K562 (cell line): ENCODE data around the gene SBNO1.
"Not testable (repeated sequence)": the region's sequence is repeated elsewhere in the genome, so short reads cannot be mapped to it uniquely, and the experiment has no call there.

ENCODE experiments used
- EZH2 ChIP-seq: IDR thresholded peaks from 2 replicates; pipeline ENCODE4 v1.6.1; 2012; ENCODE audit warnings: low read depth, mild to moderate bottlenecking, inconsistent platforms, low read length, borderline replicate concordance
- HNRNPL ChIP-seq: fragments of 200-400 bp; formaldehyde crosslinking; IDR thresholded peaks from 2 replicates; pipeline ENCODE4 v1.6.1; 2017; ENCODE audit warnings: low read depth, mild to moderate bottlenecking, low read length
- NR2C2 ChIP-seq, 2 experiments: fragments of 200-800 bp in 1 of 2; sonication (Bioruptor generic) in 1 of 2; sonication (generic) in 1 of 2; formaldehyde crosslinking in 1 of 2; IDR thresholded peaks; 2 replicates each; pipeline versions ENCODE4 v1.6.1 to v1.8.0; 2016 to 2022; ENCODE audit warnings: mild to moderate bottlenecking in 1 of 2, missing compliant biosample characterization in 1 of 2, missing genetic modification characterization in 1 of 2, missing genetic modification reagents in 1 of 2
- RAD21 ChIP-seq, 2 experiments: fragments of 250-450 bp in 1 of 2; fragments of 450-650 bp in 1 of 2; sonication (Bioruptor Pico) in 1 of 2; formaldehyde crosslinking in 1 of 2; IDR thresholded peaks in 1 of 2; conservative IDR thresholded peaks in 1 of 2; 2 replicates each; pipeline versions ENCODE4 v1.4.0 to v1.8.0; 2020 to 2022; ENCODE audit warnings: mild to moderate bottlenecking in 2 of 2, moderate library complexity in 1 of 2
- RBBP5 ChIP-seq: fragments of 200-600 bp; sonication (generic); IDR thresholded peaks from 2 replicates; pipeline ENCODE4 v1.6.1; 2012; ENCODE audit warnings: borderline replicate concordance, mild to moderate bottlenecking, low read length, control low read depth, inconsistent platforms; ENCODE audit not compliant: insufficient read depth, poor library complexity, severe bottlenecking
- YY1 ChIP-seq, 3 experiments: IDR thresholded peaks; 2 replicates each; pipeline ENCODE4 v1.6.1; 2011; ENCODE audit warnings: low read length in 2 of 3, mild to moderate bottlenecking in 2 of 3, moderate library complexity in 2 of 3, borderline replicate concordance in 1 of 3, control low read depth in 1 of 3, low read depth in 1 of 3; ENCODE audit not compliant: insufficient read depth in 3 of 3, insufficient replicate concordance in 2 of 3, control insufficient read depth in 1 of 3, insufficient read length in 1 of 3; ENCODE audit errors: extremely low read depth in 1 of 3
- TF ChIP-seq, protein P1 (sequence below): fragments of 450-650 bp; IDR thresholded peaks from 2 replicates; pipeline ENCODE4 v1.6.1; 2017; ENCODE audit warnings: antibody characterized with exemption, mild to moderate bottlenecking
- TF ChIP-seq, protein P2 (sequence below): fragments of 150-350 bp; IDR thresholded peaks from 2 replicates; pipeline ENCODE4 v1.6.1; 2014; ENCODE audit warnings: low read depth, mild to moderate bottlenecking, low read length, borderline replicate concordance
- TF ChIP-seq, protein P3 (sequence below), 3 experiments: IDR thresholded peaks in 2 of 3; conservative IDR thresholded peaks in 1 of 3; 2 replicates each; pipeline ENCODE4 v1.5.1; 2011 to 2012; ENCODE audit warnings: low read length in 3 of 3, mild to moderate bottlenecking in 3 of 3, control low read depth in 2 of 3, improper control_type of control experiment in 1 of 3, inconsistent platforms in 1 of 3, low read depth in 1 of 3, mixed read lengths in 1 of 3, moderate library complexity in 1 of 3; ENCODE audit not compliant: insufficient read depth in 2 of 3
- TF ChIP-seq, protein P4 (sequence below): IDR thresholded peaks from 2 replicates; pipeline ENCODE4 v1.6.1; 2011; ENCODE audit warnings: borderline replicate concordance, low read depth, mild to moderate bottlenecking, moderate library complexity, low read length; ENCODE audit not compliant: insufficient read depth, poor library complexity, severe bottlenecking
- TF ChIP-seq, protein P5 (sequence below): sonication (generic); formaldehyde crosslinking; IDR thresholded peaks from 2 replicates; pipeline ENCODE4 v1.5.0; 2020; ENCODE audit warnings: missing genetic modification reagents

DNA sequence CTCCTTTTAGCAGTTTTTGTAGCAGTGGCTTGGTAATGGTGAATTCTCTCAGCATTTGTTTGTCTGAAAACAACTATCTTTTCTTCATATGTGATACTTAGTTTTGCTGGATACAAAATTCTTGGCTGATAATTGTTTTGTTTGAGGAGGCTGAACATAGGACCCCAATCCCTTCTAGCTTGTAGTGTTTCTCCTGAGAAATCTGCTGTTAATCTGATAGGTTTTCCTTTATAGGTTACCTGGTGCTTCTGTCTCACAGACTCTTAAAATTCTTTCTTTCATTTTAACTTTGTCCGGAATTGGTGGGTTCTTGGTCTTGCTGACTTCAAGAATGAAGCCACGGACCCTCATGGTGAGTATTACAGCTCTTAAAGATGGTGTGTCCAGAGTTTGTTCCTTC is 116.5 kb downstream of the SBNO1 start:
- TF ChIP-seq HNRNPL; YY1 (IDR thresholded peaks at IDR 0.05; ENCODE audit: borderline replicate concordance in 1 of 3, control insufficient read depth in 1 of 3, extremely low read depth in 1 of 3, insufficient read depth in 3 of 3, insufficient read length in 1 of 3, insufficient replicate concordance in 2 of 3, low read depth in 1 of 3, low read length in 2 of 3); RBBP5; RAD21 (CRISPR knock-in tag; conservative IDR thresholded peaks at IDR 0.05 in 1 of 2, IDR thresholded peaks at IDR 0.05 in 1 of 2); EZH2; NR2C2 (CRISPR knock-in tag; IDR thresholded peaks at IDR 0.05); NR2C2 (tag; IDR thresholded peaks at IDR 0.05): not testable (repeated sequence)
- TF ChIP-seq, protein P1, sequence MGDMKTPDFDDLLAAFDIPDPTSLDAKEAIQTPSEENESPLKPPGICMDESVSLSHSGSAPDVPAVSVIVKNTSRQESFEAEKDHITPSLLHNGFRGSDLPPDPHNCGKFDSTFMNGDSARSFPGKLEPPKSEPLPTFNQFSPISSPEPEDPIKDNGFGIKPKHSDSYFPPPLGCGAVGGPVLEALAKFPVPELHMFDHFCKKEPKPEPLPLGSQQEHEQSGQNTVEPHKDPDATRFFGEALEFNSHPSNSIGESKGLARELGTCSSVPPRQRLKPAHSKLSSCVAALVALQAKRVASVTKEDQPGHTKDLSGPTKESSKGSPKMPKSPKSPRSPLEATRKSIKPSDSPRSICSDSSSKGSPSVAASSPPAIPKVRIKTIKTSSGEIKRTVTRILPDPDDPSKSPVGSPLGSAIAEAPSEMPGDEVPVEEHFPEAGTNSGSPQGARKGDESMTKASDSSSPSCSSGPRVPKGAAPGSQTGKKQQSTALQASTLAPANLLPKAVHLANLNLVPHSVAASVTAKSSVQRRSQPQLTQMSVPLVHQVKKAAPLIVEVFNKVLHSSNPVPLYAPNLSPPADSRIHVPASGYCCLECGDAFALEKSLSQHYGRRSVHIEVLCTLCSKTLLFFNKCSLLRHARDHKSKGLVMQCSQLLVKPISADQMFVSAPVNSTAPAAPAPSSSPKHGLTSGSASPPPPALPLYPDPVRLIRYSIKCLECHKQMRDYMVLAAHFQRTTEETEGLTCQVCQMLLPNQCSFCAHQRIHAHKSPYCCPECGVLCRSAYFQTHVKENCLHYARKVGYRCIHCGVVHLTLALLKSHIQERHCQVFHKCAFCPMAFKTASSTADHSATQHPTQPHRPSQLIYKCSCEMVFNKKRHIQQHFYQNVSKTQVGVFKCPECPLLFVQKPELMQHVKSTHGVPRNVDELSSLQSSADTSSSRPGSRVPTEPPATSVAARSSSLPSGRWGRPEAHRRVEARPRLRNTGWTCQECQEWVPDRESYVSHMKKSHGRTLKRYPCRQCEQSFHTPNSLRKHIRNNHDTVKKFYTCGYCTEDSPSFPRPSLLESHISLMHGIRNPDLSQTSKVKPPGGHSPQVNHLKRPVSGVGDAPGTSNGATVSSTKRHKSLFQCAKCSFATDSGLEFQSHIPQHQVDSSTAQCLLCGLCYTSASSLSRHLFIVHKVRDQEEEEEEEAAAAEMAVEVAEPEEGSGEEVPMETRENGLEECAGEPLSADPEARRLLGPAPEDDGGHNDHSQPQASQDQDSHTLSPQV, result not testable (repeated sequence)
- TF ChIP-seq, protein P2, sequence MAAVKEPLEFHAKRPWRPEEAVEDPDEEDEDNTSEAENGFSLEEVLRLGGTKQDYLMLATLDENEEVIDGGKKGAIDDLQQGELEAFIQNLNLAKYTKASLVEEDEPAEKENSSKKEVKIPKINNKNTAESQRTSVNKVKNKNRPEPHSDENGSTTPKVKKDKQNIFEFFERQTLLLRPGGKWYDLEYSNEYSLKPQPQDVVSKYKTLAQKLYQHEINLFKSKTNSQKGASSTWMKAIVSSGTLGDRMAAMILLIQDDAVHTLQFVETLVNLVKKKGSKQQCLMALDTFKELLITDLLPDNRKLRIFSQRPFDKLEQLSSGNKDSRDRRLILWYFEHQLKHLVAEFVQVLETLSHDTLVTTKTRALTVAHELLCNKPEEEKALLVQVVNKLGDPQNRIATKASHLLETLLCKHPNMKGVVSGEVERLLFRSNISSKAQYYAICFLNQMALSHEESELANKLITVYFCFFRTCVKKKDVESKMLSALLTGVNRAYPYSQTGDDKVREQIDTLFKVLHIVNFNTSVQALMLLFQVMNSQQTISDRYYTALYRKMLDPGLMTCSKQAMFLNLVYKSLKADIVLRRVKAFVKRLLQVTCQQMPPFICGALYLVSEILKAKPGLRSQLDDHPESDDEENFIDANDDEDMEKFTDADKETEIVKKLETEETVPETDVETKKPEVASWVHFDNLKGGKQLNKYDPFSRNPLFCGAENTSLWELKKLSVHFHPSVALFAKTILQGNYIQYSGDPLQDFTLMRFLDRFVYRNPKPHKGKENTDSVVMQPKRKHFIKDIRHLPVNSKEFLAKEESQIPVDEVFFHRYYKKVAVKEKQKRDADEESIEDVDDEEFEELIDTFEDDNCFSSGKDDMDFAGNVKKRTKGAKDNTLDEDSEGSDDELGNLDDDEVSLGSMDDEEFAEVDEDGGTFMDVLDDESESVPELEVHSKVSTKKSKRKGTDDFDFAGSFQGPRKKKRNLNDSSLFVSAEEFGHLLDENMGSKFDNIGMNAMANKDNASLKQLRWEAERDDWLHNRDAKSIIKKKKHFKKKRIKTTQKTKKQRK, result not testable (repeated sequence)
- TF ChIP-seq, protein P3, sequence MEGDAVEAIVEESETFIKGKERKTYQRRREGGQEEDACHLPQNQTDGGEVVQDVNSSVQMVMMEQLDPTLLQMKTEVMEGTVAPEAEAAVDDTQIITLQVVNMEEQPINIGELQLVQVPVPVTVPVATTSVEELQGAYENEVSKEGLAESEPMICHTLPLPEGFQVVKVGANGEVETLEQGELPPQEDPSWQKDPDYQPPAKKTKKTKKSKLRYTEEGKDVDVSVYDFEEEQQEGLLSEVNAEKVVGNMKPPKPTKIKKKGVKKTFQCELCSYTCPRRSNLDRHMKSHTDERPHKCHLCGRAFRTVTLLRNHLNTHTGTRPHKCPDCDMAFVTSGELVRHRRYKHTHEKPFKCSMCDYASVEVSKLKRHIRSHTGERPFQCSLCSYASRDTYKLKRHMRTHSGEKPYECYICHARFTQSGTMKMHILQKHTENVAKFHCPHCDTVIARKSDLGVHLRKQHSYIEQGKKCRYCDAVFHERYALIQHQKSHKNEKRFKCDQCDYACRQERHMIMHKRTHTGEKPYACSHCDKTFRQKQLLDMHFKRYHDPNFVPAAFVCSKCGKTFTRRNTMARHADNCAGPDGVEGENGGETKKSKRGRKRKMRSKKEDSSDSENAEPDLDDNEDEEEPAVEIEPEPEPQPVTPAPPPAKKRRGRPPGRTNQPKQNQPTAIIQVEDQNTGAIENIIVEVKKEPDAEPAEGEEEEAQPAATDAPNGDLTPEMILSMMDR (IDR thresholded peaks at IDR 0.05 in 2 of 3, conservative IDR thresholded peaks at IDR 0.05 in 1 of 3; ENCODE audit: insufficient read depth in 2 of 3, low read depth in 1 of 3, low read length in 3 of 3), result not testable (repeated sequence)
- TF ChIP-seq, protein P4, sequence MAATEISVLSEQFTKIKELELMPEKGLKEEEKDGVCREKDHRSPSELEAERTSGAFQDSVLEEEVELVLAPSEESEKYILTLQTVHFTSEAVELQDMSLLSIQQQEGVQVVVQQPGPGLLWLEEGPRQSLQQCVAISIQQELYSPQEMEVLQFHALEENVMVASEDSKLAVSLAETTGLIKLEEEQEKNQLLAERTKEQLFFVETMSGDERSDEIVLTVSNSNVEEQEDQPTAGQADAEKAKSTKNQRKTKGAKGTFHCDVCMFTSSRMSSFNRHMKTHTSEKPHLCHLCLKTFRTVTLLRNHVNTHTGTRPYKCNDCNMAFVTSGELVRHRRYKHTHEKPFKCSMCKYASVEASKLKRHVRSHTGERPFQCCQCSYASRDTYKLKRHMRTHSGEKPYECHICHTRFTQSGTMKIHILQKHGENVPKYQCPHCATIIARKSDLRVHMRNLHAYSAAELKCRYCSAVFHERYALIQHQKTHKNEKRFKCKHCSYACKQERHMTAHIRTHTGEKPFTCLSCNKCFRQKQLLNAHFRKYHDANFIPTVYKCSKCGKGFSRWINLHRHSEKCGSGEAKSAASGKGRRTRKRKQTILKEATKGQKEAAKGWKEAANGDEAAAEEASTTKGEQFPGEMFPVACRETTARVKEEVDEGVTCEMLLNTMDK, result not testable (repeated sequence)
- TF ChIP-seq, protein P5, sequence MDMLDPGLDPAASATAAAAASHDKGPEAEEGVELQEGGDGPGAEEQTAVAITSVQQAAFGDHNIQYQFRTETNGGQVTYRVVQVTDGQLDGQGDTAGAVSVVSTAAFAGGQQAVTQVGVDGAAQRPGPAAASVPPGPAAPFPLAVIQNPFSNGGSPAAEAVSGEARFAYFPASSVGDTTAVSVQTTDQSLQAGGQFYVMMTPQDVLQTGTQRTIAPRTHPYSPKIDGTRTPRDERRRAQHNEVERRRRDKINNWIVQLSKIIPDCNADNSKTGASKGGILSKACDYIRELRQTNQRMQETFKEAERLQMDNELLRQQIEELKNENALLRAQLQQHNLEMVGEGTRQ (CRISPR knock-in tag), result not testable (repeated sequence)
